ENCODE results near the gene FAM20A.
"Not testable (repeated sequence)": the region's sequence is repeated elsewhere in the genome, so short reads cannot be mapped to it uniquely, and the experiment has no call there.

The FAM20A gene

DNA sequence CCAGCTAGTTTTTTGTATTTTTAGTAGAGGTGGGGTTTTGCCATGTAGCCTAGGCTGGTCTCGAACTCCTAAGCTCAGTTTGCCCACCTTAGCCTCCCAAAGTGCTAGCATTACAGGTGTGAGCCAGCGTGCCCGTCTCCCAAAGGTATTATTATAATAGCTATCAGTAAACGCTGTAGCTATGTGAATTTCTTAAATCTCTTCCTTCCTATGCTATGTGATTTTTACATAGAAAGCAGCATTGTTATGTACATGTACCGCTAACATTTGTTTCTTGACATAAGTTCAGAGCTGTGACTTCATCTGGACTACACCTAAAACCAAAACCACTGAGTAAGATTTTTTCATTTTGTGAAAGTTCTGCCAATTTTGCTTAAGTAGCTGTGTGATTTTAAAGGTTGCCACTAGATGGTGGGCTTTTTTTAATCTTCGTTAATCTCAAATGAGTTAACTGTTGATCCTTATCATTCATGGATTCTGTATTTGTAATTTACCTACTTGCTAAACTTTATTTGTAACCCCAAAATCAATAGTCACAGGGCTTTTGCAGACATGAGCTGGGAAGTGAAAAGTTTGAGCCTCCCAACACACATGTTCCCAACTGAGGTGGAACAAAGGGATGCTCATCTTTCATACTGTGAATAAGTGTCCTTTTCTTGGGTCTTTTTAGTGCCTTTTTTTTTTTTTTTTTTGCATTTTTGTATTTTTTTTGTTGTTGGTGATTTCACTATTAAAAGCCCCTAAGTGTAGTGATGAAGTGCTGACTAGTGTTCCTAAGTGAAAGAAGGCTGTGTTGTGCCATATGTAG is 67.1 kb downstream of the FAM20A start:
- DNase-seq (ENCODE audit: extremely low read depth in 1 of 2, low read depth in 1 of 2) = no peak

DNA sequence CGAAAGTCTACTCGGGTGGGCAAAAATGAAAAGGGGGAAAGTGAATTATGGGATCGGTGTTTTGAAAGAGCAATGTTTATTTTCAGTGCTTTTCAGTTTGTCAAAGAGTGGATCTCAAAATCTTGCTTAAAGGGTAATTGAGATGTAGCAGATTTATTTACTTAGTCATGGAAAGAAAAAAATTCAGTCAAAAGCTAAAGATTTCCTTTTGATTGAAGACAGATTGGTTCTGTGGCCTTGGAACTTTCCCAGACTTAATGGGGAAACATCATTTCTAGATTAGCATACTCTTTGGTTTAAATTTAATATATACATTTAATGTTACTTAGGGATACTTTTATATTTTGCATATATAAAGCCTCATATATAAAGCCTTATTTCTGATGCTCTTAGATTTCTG is 68.3 kb downstream of the FAM20A start:
- DNase-seq (ENCODE audit: extremely low read depth in 1 of 2, low read depth in 1 of 2) = no peak

DNA sequence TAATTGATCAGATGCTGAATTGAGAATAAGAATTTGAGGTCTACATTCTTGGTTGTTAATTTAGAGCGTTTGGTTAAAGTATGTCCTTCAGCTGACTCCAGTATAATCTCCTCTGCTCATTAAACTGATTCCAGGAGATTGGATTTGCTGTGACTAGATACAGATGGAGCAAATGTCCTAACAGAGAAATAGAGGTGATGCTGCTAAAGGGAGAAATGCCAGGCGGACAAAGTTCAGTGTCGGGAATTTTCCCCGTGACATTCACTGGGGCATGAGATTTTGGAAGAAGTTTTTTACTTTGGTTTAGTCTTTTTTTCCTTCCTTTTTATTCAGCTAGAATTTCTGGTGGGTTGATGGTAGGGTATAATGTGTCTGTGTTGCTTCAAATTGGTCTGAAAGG is 69.9 kb downstream of the FAM20A start:
- DNase-seq (ENCODE audit: extremely low read depth in 1 of 2, low read depth in 1 of 2) = no peak

DNA sequence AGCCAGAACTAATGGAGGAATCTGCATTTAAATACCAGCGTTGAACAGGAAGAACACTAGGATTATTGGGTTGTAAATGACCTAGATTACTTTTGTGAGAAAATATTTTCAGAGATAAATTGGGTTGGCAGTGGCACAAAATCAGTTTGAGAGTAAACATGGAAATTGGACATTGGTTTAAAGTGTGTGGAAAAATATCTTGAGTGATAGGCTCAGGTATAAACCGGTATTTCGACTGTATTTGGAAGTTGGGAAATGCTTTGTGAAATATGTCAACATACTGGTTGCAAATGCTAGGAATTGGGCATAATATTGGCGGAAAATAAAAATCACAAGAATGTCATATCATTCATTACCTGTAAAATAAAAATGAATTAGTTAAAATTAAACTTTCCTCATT is 73.9 kb downstream of the FAM20A start:
- no peak for DNase-seq (ENCODE audit: extremely low read depth in 1 of 2, low read depth in 1 of 2)

DNA sequence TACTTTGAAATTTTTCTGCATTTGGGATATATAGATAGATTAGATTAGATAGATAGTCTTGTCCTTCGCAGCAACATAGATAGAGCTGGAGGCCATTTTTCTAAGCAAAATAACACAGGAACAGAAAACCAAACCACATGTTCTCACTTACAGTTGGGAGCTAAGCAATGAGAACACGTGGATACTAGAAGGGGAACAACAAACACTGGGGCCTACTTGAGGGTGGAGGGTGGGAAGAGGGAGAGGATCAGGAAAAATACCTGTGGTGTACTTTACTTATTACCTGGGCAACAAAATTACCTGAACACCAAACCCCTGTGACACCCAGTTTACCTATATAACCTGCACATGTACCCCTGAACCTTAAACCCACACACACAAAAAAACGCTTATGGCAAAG is 74.6 kb downstream of the FAM20A start:
- DNase-seq (ENCODE audit: extremely low read depth in 1 of 2, low read depth in 1 of 2) = no peak

DNA sequence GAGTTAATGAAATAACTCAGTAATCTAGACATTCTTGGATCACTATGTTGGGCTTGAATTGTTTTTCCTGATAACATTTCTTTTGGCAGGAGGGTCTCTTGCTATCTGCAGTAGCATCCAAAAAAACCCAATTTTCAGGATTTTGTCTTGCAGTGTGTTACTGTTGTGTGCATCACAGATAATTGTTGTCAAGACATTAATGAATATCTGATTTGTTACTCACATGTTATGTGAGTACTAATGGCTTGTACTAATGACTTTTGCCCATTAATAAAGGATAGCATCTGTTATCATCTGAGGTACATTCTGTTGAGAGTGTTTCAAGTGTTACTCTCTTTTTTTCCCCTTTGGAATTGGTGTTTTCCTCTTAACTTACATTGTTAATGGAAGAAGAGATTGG is 78.9 kb downstream of the FAM20A start:
- no peak for DNase-seq (ENCODE audit: extremely low read depth in 1 of 2, low read depth in 1 of 2)

DNA sequence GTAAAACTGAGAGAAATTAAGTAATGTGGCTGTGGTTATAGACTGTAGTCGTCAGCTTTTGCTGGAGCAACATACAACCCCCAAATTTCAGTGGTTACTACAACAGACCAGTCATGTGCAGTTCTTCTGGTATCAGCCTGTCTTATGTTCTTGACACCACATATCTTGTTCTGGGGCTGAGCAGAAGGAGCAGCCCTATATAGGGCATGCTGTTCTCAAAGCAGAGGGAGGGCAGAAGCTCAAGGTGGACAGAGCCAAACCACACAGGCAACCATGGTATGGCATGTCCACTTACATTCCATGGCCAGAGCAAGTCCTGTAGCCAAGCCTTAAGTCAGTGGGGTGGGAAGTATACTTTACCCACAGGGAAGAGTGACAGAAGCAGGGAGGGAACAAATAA is 81.3 kb downstream of the FAM20A start:
- DNase-seq (ENCODE audit: extremely low read depth in 1 of 2, low read depth in 1 of 2) = no peak

DNA sequence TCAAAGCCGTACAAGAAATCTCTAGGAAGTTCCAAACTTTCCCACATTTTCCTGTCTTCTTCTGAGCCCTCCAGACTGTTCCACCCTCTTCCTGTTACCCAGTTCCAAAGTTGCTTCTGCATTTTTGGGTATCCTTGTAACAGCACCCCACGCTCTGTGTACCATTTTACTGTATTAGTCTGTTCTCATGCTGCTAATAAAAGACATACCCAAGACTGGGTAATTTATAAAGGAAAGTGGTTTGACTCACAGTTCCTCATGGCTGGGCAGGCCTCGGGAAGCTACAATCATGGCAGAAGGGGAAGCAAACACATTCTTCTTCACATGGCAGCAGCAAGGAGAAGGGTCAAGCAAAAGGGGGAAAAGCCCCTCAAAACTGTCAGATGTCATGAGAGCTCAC is 82.1 kb downstream of the FAM20A start:
- DNase-seq (ENCODE audit: extremely low read depth in 1 of 2, low read depth in 1 of 2) = not testable (repeated sequence)

DNA sequence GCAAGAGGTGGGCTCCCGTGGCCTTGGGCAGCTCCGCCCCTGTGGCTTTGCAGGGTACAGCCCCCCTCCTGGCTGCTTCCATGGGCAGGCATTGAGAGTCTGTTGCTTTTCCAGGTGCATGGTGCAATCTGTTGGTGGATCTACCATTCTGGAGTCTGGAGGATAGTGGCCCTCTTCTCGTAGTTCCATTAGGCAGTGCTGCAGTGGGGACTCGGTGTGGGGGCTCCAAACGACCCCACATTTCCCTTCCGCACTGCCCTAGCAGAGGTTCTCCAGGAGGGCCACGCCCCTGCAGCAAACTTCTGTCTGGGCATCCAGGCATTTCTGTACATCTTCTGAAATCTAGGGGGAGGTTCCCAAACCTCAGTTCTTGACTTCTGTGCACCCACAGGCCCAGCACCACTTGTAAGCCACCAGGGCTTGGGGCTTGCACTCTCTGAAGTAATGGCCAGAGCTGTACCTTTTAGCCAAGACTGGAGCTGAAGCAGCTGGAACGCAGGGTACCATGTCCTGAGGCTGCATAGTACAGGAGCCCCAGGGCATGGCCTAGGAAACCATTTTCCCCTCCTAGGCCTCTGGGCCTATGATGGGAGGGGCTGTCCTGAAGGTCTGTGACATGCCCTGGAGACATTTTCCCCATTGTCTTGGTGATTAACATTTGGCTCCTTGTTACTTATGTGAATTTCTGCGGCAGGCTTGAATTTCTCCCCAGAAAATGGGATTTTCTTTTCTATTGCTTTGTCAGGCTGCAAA is 82.9 kb downstream of the FAM20A start:
- no peak for DNase-seq (ENCODE audit: extremely low read depth in 1 of 2, low read depth in 1 of 2)

DNA sequence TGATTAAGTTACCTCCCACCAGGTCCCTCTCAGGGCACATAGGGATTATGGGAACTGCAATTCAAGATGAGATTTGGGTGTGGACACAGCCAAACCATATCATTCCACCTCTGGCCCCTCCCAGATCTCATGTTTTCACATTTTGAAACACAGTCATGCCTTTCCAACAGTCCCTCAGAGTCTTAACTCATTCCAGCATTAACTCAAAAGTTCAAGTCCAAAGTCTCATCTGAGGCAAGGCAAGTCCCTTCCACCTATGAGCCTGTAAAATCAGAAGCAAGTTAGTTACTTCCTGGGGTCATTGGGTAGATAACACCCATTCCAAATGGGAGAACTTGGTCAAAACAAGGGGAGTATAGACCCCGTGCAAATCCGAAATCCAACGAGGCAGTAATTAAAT is 83.6 kb downstream of the FAM20A start:
- not testable (repeated sequence) for DNase-seq (ENCODE audit: extremely low read depth in 1 of 2, low read depth in 1 of 2)

DNA sequence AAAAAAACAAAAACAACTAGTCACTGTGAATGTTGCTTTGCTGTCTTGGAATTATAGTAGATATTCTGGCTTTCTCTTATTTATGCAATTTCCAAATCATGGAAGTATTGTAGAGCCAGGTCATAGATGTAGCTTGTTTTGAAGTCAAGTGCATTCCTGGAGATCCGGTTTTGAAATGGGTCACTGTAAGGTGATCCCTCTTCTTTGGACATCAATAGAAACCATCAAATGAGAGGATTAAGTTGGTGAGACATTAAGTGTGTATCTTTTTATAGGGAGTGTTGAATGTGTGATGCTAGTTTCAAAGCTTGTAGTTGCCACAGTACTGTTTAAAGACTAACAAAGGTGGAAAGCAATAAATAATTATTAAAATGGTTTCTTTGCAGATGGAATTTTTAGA is 84.4 kb downstream of the FAM20A start:
- no peak for DNase-seq (ENCODE audit: extremely low read depth in 1 of 2, low read depth in 1 of 2)

DNA sequence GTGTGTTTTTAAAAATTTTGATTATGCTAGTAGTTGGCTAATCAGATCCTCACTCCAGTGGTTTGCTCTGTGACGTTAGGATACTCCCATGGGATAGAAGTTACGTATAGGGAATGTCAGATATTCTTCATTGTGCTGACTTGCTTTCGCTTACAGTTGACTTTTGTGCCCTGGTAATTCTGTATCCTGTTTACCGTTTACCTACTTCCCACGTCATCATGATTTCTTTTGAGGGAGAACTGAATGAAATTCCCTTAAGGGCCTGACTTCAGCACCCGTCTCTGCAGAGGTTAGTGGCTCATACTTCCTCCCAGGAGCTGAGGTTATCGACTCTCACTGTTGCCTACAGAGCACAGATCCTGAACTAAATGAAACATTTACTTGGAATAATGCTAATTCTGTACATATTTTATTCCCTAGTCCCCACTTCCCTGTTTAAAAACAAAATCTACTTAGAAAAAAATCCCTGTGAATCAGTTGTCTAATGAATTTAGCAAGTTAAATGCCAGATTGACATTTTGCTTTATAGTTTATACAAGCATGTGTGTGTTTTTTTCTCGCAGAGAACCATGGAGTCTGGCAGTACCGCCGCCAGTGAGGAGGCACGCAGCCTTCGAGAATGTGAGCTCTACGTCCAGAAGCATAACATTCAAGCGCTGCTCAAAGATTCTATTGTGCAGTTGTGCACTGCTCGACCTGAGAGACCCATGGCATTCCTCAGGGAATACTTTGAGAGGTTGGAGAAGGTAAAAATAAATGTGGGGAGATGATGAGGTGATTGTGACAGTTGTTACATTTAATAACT is 86.1 kb downstream of the FAM20A start:
- DNase-seq (ENCODE audit: extremely low read depth in 1 of 2, low read depth in 1 of 2) = no peak

DNA sequence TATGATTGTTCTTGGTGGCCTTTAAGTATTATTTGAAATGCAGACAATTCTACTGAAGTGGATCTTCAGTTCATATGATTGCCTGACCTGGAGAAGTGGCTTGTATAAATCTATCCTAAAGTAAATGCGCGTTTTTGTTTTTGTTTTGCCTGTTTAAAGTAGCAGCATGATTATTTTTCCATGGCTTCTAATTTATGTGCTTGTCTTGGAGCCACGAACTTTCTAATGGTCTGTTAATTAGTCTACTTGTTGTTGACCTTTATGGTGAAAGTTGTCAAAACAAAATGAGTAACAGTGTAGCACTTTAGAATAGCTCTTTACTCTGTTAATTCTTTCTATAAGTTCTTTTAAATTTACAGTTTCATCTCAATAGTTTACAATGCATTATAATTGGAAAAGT is 87.2 kb downstream of the FAM20A start:
- no peak for DNase-seq (ENCODE audit: extremely low read depth in 1 of 2, low read depth in 1 of 2)

DNA sequence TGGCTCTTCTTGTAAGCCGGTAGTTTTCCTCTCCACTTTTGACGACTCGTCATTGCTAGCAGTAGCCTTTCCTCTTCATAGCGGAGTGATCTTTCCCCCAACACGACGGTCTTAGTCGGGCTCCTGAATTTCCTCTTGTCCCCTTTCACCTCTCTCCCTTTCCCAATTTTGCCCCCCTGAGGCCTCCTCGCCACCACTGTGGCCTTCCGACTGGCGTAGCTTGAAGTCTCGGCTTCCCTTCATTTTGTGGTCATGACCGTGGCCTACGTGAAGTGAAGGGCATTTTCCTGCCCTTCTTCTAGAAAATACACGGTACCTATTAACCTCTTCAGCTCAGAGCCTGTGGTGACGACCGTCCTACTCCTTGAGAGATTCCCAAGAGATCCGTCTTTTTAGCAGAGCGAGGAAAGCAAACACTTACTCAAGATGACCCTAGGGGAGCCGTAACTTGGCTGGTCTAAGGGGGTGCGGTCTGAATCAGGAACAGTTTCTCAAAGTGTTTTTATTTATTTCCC is 88.2 kb downstream of the FAM20A start:
- no peak for DNase-seq (ENCODE audit: extremely low read depth in 1 of 2, low read depth in 1 of 2)

DNA sequence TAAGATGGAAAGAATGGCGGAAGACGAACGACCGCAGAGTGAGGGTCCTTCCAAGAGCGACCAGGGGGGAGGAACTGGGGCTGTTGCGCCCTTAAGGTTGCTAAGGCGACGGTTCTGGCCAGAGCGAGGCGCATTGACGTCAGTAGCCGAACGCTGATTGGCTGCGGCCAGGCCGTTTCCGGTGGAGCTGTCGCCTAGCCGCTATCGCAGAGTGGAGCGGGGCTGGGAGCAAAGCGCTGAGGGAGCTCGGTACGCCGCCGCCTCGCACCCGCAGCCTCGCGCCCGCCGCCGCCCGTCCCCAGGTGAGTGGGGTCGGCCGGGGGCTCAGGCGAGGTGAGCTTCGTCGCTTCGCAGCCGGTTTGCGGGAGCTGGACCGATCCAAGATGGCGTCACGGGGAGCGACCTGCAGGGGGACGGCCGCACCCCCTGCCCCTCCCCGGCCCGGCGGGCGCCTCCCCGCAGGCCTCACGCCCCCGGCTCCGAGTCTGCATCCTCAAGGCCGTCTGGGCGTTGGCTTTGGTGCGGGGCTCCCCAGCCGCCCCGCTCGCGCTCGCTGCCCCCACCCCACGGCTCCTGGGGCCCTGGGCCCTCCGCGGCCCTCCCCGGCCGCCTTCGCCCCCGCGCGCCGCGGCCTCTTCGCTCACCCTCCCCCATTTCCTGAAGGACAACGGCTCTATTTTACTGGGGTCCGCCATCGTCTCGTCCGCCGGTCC is 88.8 kb downstream of the FAM20A start, which contains the start of gene PRKAR1A:
TSS of gene PRKAR1A (plus strand) at position 184 of the 713 bp plus-strand sequence. CDS start 2,970 bp downstream, outside the sequence.
- peak; percentile 79 to 91 for DNase-seq (ENCODE audit: extremely low read depth in 1 of 2, low read depth in 1 of 2)

DNA sequence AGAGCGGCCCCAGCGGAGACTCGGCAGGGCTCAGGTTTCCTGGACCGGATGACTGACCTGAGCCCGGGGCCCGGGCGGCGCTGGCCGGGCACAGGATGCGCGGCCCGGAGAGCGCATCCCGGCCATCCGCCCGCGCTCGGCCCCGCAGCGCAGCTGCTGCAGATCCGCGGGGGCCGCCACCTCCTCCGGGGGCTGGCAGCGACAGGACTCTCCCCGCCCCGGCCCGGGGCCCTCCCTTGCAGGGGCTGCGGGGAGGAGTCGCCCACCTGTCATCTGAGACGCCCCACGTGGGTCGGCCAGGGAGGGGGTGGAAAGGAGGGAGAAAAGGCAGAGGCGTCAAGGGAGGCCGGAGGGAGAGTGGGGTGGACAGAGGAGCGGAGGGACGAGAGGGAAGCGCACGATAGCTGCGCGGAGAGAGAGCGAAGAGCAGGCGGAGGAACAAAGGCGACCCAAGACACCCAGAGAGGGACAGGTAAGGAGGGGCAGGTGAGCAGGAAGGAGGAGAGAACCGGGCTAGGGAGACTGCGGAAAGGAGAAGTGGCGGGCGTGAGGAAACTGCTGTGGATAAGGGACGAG is 89.4 kb downstream of the FAM20A start:
- DNase-seq (ENCODE audit: extremely low read depth in 1 of 2, low read depth in 1 of 2) = peak; percentile 37 to 45

DNA sequence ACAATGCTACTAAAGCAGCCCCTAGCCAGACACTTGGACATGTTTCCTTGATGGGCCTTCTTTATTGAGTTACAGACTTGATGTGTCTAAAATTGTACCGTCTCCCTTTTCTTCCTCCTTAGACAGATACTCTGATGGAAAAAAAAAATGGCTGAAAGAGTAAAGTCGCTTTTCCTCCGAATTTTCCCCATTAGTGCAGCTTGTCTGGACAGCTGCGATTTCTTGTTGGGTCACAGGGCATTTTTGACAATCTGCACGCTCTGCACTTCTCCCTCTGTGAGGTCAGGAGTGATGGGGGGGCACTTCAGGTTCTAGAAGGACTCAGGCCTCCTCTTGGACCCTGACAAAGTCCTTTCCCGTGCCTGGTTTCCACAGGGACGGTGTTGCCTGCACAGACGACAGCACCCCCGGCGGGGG is 89.9 kb downstream of the FAM20A start:
- DNase-seq (ENCODE audit: extremely low read depth in 1 of 2, low read depth in 1 of 2) = no peak

DNA sequence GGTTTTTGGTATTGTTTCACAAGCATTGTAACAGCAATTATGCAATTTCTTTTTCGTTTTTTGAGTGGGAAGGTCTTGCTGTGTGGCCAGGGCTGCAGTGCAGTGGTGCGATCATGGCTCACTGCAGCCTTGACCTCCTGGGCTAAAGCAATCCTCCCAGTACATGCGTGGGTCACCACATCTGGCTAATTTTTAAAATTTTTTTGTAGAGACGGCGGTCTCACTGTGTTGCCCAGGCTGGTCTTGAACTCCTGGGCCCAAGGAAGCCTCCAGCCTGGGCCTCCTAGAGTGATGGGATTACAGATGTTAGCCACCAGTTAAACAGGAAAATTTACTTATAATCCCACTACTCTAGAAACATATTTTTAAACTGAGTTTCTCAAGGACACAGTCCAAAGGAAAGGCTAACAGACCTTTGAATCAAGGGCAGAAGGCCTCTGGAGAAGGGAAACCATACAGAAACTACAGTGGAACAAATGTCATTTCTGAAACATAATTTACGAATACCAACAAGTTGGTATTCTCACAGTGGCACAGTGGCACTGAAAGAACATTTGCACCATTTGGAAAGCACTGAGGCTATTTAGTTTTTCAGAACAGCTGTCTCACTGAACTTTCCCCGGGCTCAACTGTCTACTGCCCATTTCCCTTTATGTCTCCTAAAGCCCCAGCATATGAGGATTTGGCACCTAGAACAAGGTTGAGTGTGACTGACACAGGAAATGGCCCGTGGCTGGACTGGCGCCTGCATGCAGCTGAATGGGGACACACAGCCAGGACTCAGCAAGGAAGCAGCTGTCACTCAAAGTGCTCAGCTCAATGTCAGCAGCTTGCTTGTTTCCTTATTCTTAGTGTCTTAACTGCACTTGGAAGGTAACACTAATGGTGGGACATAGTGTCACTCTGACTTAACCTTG is 91.8 kb downstream of the FAM20A start:
- no peak for DNase-seq (ENCODE audit: extremely low read depth in 1 of 2, low read depth in 1 of 2)

DNA sequence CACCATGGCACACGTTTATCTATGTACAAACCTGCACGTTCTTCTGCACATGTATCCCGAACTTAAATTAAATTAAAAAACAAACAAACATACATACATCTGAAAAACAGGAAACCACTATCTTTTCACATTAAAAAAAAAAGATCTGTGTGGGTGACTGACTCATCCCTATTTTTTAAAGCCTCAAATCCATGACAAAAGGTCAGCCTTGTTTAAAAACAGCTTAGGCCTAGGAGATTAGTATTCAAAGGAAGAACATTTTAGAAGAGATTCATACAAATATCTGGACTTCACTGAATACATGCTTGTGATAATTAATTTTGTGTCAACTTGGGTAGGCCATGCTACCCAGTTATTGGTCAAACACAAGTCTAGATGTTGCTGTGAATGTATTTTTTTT is 93.6 kb downstream of the FAM20A start:
- DNase-seq (ENCODE audit: extremely low read depth in 1 of 2, low read depth in 1 of 2) = no peak
